Right lobe of liver (tissue), 4 donors: ENCODE data around the gene BCAR3.

Experiments used
- POLR2A ChIP-seq: fragments of 450-650 bp; IDR thresholded peaks from one replicate; pipeline ENCODE4 v1.6.1; 2017; ENCODE audit warnings: antibody characterized with exemption, mild to moderate bottlenecking
- TF ChIP-seq, protein P1 (sequence below), 4 donors: fragments of 200-600 bp in 3 of 4; fragments of 450-650 bp in 1 of 4; IDR thresholded peaks; one replicate each; pipeline versions ENCODE4 v1.5.1 to v1.8.0; 2016 to 2022; ENCODE audit warnings: antibody characterized with exemption in 4 of 4, mild to moderate bottlenecking in 2 of 4
- donor health status: DM: no; HTN: no; CAD: no.
- donor health status: DM: no; HTN: no; CAD: no.
- donor health status: DM: no; HTN: yes; CAD: no.

DNA sequence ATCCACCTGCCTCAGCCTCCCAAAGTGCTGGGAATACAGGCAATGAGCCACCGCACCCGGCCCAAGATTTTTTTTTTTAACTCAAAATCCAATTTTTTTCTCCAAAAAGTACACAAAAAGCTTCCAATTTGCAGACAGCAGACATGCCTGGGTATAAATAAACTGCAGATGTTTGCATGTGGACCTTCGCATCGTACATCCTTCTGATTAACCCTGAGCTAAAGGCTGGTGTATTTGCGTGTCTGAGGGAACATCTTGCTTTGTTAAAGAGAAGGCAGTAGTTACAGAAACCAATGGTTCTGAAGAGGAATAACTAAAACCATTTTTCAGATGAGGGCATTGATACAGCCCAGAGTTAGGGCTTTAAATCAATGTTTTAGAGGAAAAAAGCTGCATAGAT lies 12.7 kb downstream of the BCAR3 start:
- TF ChIP-seq, protein P1, sequence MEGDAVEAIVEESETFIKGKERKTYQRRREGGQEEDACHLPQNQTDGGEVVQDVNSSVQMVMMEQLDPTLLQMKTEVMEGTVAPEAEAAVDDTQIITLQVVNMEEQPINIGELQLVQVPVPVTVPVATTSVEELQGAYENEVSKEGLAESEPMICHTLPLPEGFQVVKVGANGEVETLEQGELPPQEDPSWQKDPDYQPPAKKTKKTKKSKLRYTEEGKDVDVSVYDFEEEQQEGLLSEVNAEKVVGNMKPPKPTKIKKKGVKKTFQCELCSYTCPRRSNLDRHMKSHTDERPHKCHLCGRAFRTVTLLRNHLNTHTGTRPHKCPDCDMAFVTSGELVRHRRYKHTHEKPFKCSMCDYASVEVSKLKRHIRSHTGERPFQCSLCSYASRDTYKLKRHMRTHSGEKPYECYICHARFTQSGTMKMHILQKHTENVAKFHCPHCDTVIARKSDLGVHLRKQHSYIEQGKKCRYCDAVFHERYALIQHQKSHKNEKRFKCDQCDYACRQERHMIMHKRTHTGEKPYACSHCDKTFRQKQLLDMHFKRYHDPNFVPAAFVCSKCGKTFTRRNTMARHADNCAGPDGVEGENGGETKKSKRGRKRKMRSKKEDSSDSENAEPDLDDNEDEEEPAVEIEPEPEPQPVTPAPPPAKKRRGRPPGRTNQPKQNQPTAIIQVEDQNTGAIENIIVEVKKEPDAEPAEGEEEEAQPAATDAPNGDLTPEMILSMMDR (IDR thresholded peaks at IDR 0.05), result no peak
- TF ChIP-seq POLR2A, result no peak
